SU-DHL-6 (cell line): Measurements from ENCODE around the gene TEDC1.

Experiments used
- H2AFZ ChIP-seq: fragments of 200-600 bp; sonication (generic); 2 replicates; pipeline ENCODE4 v1.6.1; 2014; ENCODE audit warnings: low read depth, mild to moderate bottlenecking, moderate library complexity, mixed read lengths, antibody characterized with exemption, low read length; ENCODE audit not compliant: severe bottlenecking
- H3F3A ChIP-seq: fragments of 200-600 bp; shearing (Covaris generic); 2 replicates; pipeline ENCODE4 v1.6.0; 2016; ENCODE audit warnings: antibody characterized with exemption, mild to moderate bottlenecking; ENCODE audit not compliant: insufficient read depth
- H3K27ac ChIP-seq: fragments of 200-600 bp; sonication (generic); 2 replicates; pipeline ENCODE4 v1.5.1; 2016; ENCODE audit warnings: low read depth, mild to moderate bottlenecking, low read length, moderate library complexity, mixed read lengths
- H3K27me3 ChIP-seq: fragments of 200-600 bp; sonication (generic), shearing (Covaris generic); 2 replicates; pipeline ENCODE4 v1.6.0; 2014; ENCODE audit warnings: mild to moderate bottlenecking, low read length
- H3K36me3 ChIP-seq: fragments of 200-600 bp; sonication (generic); 2 replicates; pipeline ENCODE4 v1.6.1; 2014; ENCODE audit warnings: mild to moderate bottlenecking, low read length, mixed read lengths
- H3K4me2 ChIP-seq: fragments of 300-600, 200-600 bp; shearing (Covaris generic), sonication (generic); 2 replicates; pipeline ENCODE4 v1.6.0; 2014; ENCODE audit warnings: low read length, low read depth, mild to moderate bottlenecking; ENCODE audit not compliant: poor library complexity, severe bottlenecking
- H3K4me3 ChIP-seq: fragments of 200-600 bp; sonication (generic); 2 replicates; pipeline ENCODE4 v1.5.1; 2014; ENCODE audit warnings: antibody characterized with exemption, low read length, mild to moderate bottlenecking, mixed read lengths; ENCODE audit not compliant: insufficient read depth, poor library complexity, severe bottlenecking
- H3K79me2 ChIP-seq: fragments of 200-600 bp; sonication (generic); 2 replicates; pipeline ENCODE4 v1.6.1; 2014; ENCODE audit warnings: mild to moderate bottlenecking, low read length, moderate library complexity; ENCODE audit not compliant: insufficient read depth
- H3K9ac ChIP-seq: fragments of 200-600 bp; sonication (generic); 2 replicates; pipeline ENCODE4 v1.7.0; 2014; ENCODE audit warnings: mild to moderate bottlenecking, low read length
- H3K9me2 ChIP-seq: fragments of 200-600 bp; sonication (generic); replicated peaks from 2 replicates; pipeline ENCODE4 v1.6.1; 2014; ENCODE audit warnings: low read length; ENCODE audit not compliant: insufficient read depth
- H3K9me3 ChIP-seq: fragments of 200-600 bp; sonication (generic); 2 replicates; pipeline ENCODE4 v1.6.1; 2014; ENCODE audit warnings: low read length, mixed read lengths; ENCODE audit not compliant: insufficient read depth
- H4K20me1 ChIP-seq: fragments of 200-600 bp; sonication (generic); 2 replicates; pipeline ENCODE4 v1.6.1; 2014; ENCODE audit warnings: low read depth, mild to moderate bottlenecking, antibody characterized with exemption, low read length, moderate library complexity, mixed read lengths
- EZH2phosphoT487 ChIP-seq: fragments of 200-600 bp; sonication (generic), shearing (Covaris generic); conservative IDR thresholded peaks from 2 replicates; pipeline ENCODE4 v1.6.1; 2018; ENCODE audit warnings: mild to moderate bottlenecking, antibody characterized with exemption, low read length, moderate library complexity, mixed read lengths
- TF ChIP-seq, protein P1 (sequence below): fragments of 200-600 bp; sonication (generic); IDR thresholded peaks from one replicate; pipeline ENCODE4 v1.5.1; 2017; ENCODE audit warnings: antibody characterized with exemption, mild to moderate bottlenecking, low read length, moderate library complexity; ENCODE audit not compliant: insufficient read depth, poor library complexity, severe bottlenecking

The TEDC1 gene

DNA sequence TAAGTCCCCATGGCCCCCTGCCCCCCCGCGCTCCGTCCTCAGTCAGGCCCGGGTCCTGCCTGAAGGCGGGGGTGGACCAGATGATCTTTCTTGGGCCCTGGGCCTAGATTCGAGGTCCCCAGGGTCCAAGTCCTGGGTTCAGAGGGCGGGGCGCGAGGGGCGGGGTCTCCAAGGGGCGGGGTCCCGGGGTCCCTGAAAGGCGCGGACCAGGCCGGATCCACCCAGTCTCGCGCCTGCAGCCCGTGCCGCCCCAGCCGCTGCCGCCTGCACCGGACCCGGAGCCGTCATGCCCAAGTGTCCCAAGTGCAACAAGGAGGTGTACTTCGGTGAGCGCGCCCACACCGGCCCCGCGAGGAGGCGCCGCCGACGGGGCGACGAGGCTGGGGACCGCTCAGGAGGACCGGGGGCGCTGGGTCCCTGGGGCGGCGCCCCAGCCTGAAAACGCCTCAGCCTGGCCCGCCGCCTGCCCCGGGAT, 4.0 kb upstream of the TEDC1 start:
- peaks cover 3% of the 10 kb centered on the region; the same call in 1 of the 2 replicates for H3F3A ChIP-seq
- H3K4me3 ChIP-seq = peak overlapping the region; percentile 50
- H3K27ac ChIP-seq = no peak overlapping the region
- H2AFZ ChIP-seq = peak overlapping the region; percentile 9
- peak overlapping the region; percentile 54 for H3K4me2 ChIP-seq
- no peaks in the 10 kb centered on the region for H3K27me3 ChIP-seq
- H3K36me3 ChIP-seq = no peaks in the 10 kb centered on the region
- no peaks in the 10 kb centered on the region for H4K20me1 ChIP-seq
- TF ChIP-seq, protein P1, sequence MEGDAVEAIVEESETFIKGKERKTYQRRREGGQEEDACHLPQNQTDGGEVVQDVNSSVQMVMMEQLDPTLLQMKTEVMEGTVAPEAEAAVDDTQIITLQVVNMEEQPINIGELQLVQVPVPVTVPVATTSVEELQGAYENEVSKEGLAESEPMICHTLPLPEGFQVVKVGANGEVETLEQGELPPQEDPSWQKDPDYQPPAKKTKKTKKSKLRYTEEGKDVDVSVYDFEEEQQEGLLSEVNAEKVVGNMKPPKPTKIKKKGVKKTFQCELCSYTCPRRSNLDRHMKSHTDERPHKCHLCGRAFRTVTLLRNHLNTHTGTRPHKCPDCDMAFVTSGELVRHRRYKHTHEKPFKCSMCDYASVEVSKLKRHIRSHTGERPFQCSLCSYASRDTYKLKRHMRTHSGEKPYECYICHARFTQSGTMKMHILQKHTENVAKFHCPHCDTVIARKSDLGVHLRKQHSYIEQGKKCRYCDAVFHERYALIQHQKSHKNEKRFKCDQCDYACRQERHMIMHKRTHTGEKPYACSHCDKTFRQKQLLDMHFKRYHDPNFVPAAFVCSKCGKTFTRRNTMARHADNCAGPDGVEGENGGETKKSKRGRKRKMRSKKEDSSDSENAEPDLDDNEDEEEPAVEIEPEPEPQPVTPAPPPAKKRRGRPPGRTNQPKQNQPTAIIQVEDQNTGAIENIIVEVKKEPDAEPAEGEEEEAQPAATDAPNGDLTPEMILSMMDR = no peak
- TF ChIP-seq EZH2phosphoT487 = no peak
- H3K79me2 ChIP-seq = no peaks in the 10 kb centered on the region
- H3K9me3 ChIP-seq = no peaks in the 10 kb centered on the region
- peak overlapping the region; percentile 53 for H3K9ac ChIP-seq
- H3K9me2 ChIP-seq = no peaks in the 10 kb centered on the region

DNA sequence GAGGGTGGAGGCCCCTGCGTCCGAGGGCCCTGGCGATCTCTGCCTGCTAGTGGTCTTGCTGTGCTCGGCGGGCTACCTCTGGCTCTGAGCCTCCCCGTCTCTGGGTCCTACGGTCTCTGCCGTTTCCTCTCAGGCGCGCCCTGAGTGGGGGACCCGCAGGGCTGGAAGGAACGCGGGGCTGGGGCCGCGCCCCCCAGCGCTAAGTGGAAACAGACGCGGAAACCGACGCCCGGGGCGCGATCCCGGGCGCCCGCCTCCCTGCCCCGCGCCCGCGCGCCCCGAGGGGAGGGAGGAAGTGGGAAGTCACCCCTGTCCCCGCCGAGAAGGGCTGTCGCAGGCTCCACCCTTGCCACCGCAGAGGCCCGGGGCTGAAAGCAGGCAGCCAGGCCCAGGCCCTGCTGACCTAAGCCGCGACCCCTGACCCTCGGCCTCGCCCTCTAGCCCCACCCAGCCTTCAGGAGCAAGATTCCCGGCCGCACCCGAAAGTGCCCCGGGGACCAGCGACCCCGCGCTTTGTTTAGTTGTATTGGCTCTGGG, 3.5 kb upstream of the TEDC1 start:
- TF ChIP-seq, protein P1 = no peak
- no peak for TF ChIP-seq EZH2phosphoT487
- no peaks in the 10 kb centered on the region for H3K27me3 ChIP-seq

DNA sequence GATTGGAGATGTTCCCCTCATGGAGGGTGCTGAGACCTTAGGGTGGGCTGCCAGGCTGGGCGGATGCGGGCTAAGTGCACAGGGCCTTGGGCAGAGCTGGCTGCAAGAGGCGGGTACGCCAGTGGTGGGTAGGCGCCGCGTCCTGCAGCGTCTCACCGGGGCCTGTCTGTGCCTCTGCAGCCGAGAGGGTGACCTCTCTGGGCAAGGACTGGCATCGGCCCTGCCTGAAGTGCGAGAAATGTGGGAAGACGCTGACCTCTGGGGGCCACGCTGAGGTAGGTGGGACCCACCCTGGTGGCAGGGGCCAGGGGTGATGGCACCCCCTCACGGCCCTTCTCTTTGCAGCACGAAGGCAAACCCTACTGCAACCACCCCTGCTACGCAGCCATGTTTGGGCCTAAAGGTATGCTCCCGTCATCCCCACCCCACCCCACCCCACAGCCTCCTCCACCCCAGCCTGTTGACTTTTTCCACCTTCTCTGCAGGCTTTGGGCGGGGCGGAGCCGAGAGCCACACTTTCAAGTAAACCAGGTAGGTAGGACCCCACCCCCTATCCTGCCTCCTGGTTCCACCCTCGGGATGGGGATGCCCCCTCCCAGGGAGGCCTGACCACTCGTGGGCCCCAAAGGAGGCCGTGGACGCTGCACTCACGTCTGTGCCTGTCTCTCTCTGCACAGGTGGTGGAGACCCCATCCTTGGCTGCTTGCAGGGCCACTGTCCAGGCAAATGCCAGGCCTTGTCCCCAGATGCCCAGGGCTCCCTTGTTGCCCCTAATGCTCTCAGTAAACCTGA, 2.9 kb upstream of the TEDC1 start:
- Histone ChIP-seq H3F3A (peaks cover 5% of the 10 kb centered on the region; the same call in 1 of the 2 replicates), H3K79me2 (no peaks in the 10 kb centered on the region), H3K4me2 (peak overlapping the region; percentile 54), H3K9ac (peak overlapping the region; percentile 53), H3K27ac (no peak overlapping the region), H3K9me3 (no peaks in the 10 kb centered on the region), H3K27me3 (no peaks in the 10 kb centered on the region), H2AFZ (no peak overlapping the region), H3K9me2 (no peaks in the 10 kb centered on the region), H3K4me3 (peak overlapping the region; percentile 50), H3K36me3 (no peaks in the 10 kb centered on the region), H4K20me1 (no peaks in the 10 kb centered on the region)
- TF ChIP-seq, protein P1 = no peak
- no peak for TF ChIP-seq EZH2phosphoT487

More for the DNA sequence above, 3.5 kb upstream of the TEDC1 start:
- no peak overlapping the region for H3K27ac ChIP-seq
- no peaks in the 10 kb centered on the region for H3K79me2 ChIP-seq
- no peaks in the 10 kb centered on the region for H4K20me1 ChIP-seq
- H3F3A ChIP-seq = peaks cover 5% of the 10 kb centered on the region; the same call in 1 of the 2 replicates
- H3K9ac ChIP-seq = peak overlapping the region; percentile 53
- H3K4me2 ChIP-seq = peak overlapping the region; percentile 54
- no peaks in the 10 kb centered on the region for H3K9me2 ChIP-seq
- H3K36me3 ChIP-seq = no peaks in the 10 kb centered on the region
- no peaks in the 10 kb centered on the region for H3K9me3 ChIP-seq
- peak overlapping the region; percentile 50 for H3K4me3 ChIP-seq
- peak overlapping the region; percentile 9 for H2AFZ ChIP-seq
